WTC11 (cell line): ENCODE data around the gene SH3PXD2A. TPM values are rescaled to one million over a fixed set of nuclear protein-coding genes. Genes with fewer than 3 reads are reported as not detected.

Experiments used
- ATAC-seq: fragments of 200-7000 bp; cut with Tn5 transposase; 2 replicates; pipeline ENCODE4 v1.10.0; 2021; ENCODE audit warnings: mild to moderate bottlenecking, moderate library complexity
- CTCF ChIA-PET: fragments of 300-600 bp; sonication (Branson Sonifier 250); formaldehyde crosslinking; loops from one replicate; lab custom pipeline; 2021; ENCODE audit warnings: antibody characterized with exemption; lab: Charles Lee
- POLR2A ChIA-PET: fragments of 350-600 bp; sonication (Branson Sonifier 250); formaldehyde crosslinking; loops from one replicate; lab custom pipeline; 2021; ENCODE audit warnings: antibody characterized with exemption; lab: Charles Lee
- DNase-seq: peaks from one replicate; pipeline ENCODE4 v3.0.0; 2021; ENCODE audit warnings: low spot score
- H3K27ac Mint-ChIP-seq: 2 replicates; pipeline ENCODE4 v1.8.0; 2021; ENCODE audit warnings: mixed read lengths
- H3K27me3 Mint-ChIP-seq: 2 replicates; pipeline ENCODE4 v1.8.0; 2021; ENCODE audit warnings: low read depth, mild to moderate bottlenecking, moderate library complexity, mixed read lengths
- H3K36me3 Mint-ChIP-seq: 2 replicates; pipeline ENCODE4 v1.8.0; 2021; ENCODE audit warnings: mixed read lengths
- H3K4me1 Mint-ChIP-seq: 2 replicates; pipeline ENCODE4 v1.8.0; 2022; ENCODE audit warnings: mixed read lengths
- H3K4me3 Mint-ChIP-seq: 2 replicates; pipeline ENCODE4 v1.8.0; 2021; ENCODE audit warnings: mild to moderate bottlenecking, moderate library complexity, mixed read lengths
- H3K9me3 Mint-ChIP-seq: 2 replicates; pipeline ENCODE4 v1.8.0; 2021; ENCODE audit warnings: mixed read lengths
- ATF1 ChIP-seq: sonication (generic); formaldehyde crosslinking; IDR thresholded peaks from 2 replicates; pipeline ENCODE4 v1.8.1; 2023; ENCODE audit warnings: mild to moderate bottlenecking, moderate library complexity, missing genetic modification reagents
- CREB1 ChIP-seq: sonication (generic); formaldehyde crosslinking; IDR thresholded peaks from 2 replicates; pipeline ENCODE4 v1.8.0; 2023; ENCODE audit warnings: mild to moderate bottlenecking, missing genetic modification reagents
- JAZF1 ChIP-seq: fragments of 250-450 bp; sonication (Bioruptor Pico); IDR thresholded peaks from 2 replicates; pipeline ENCODE4 v1.9.0; 2021; ENCODE audit warnings: moderate library complexity, mild to moderate bottlenecking, inconsistent platforms
- OVOL2 ChIP-seq: fragments of 250-450 bp; sonication (Bioruptor Pico); IDR thresholded peaks from 2 replicates; pipeline ENCODE4 v1.9.0; 2021; ENCODE audit warnings: mild to moderate bottlenecking, borderline replicate concordance
- PRDM15 ChIP-seq: sonication (generic); formaldehyde crosslinking; IDR thresholded peaks from 2 replicates; pipeline ENCODE4 v1.8.0; 2022; ENCODE audit warnings: missing genetic modification reagents
- PRRX2 ChIP-seq: fragments of 250-450 bp; sonication (Bioruptor Pico); IDR thresholded peaks from 2 replicates; pipeline ENCODE4 v1.8.0; 2021; ENCODE audit warnings: mild to moderate bottlenecking
- SOX15 ChIP-seq: fragments of 250-450 bp; sonication (Bioruptor Pico); IDR thresholded peaks from 2 replicates; pipeline ENCODE4 v1.9.0; 2021; ENCODE audit warnings: mild to moderate bottlenecking
- TEAD4 ChIP-seq: sonication (generic); formaldehyde crosslinking; IDR thresholded peaks from 2 replicates; pipeline ENCODE4 v1.8.0; 2022; ENCODE audit warnings: mild to moderate bottlenecking, missing genetic modification reagents
- ZBTB21 ChIP-seq: sonication (generic); formaldehyde crosslinking; IDR thresholded peaks from 2 replicates; pipeline ENCODE4 v1.8.1; 2023; ENCODE audit warnings: mild to moderate bottlenecking, missing genetic modification reagents, borderline replicate concordance
- ZBTB43 ChIP-seq: sonication (generic); formaldehyde crosslinking; IDR thresholded peaks from 2 replicates; pipeline ENCODE4 v1.8.1; 2023; ENCODE audit warnings: mild to moderate bottlenecking, missing genetic modification reagents
- ZNF219 ChIP-seq: sonication (generic); formaldehyde crosslinking; IDR thresholded peaks from 2 replicates; pipeline ENCODE4 v1.8.0; 2023; ENCODE audit warnings: missing genetic modification reagents, mild to moderate bottlenecking, borderline replicate concordance
- ZNF232 ChIP-seq: sonication (generic); formaldehyde crosslinking; IDR thresholded peaks from 2 replicates; pipeline ENCODE4 v1.8.0; 2022; ENCODE audit warnings: mild to moderate bottlenecking, missing genetic modification reagents
- ZNF317 ChIP-seq: sonication (generic); formaldehyde crosslinking; IDR thresholded peaks from 2 replicates; pipeline ENCODE4 v1.8.1; 2023; ENCODE audit warnings: low read depth, mild to moderate bottlenecking, moderate library complexity, missing genetic modification reagents, borderline replicate concordance
- ZNF396 ChIP-seq: fragments of 250-450 bp; sonication (Bioruptor Pico); IDR thresholded peaks from 2 replicates; pipeline ENCODE4 v1.8.0; 2021; ENCODE audit warnings: mild to moderate bottlenecking, moderate library complexity, borderline replicate concordance
- ZNF512 ChIP-seq: sonication (generic); formaldehyde crosslinking; IDR thresholded peaks from 2 replicates; pipeline ENCODE4 v1.8.1; 2022; ENCODE audit warnings: missing genetic modification reagents, borderline replicate concordance
- ZNF671 ChIP-seq: fragments of 250-450 bp; sonication (Bioruptor Pico); IDR thresholded peaks from 2 replicates; pipeline ENCODE4 v1.8.0; 2021; ENCODE audit warnings: mild to moderate bottlenecking
- total RNA-seq: library from RNA; stranded (reverse); gene quantifications from 3 replicates; pipeline ENCODE4 v1.2.3, GENCODE V29; 2021
- TF ChIP-seq, protein P1 (sequence below): fragments of 250-450 bp; sonication (Bioruptor Pico); IDR thresholded peaks from 2 replicates; pipeline ENCODE4 v2.1.2; 2022; ENCODE audit warnings: mild to moderate bottlenecking, moderate library complexity
- TF ChIP-seq, protein P2 (sequence below): fragments of 250-450 bp; sonication (Bioruptor Pico); IDR thresholded peaks from 2 replicates; pipeline ENCODE4 v1.9.0; 2021; ENCODE audit warnings: mild to moderate bottlenecking
- TF ChIP-seq, protein P3 (sequence below): fragments of 200-600 bp; IDR thresholded peaks from 2 replicates; pipeline ENCODE4 v1.8.0; 2022; ENCODE audit warnings: antibody characterized with exemption

The SH3PXD2A gene
- total RNA-seq, 1 experiment from 2014 or later, result 15.7 TPM

DNA sequence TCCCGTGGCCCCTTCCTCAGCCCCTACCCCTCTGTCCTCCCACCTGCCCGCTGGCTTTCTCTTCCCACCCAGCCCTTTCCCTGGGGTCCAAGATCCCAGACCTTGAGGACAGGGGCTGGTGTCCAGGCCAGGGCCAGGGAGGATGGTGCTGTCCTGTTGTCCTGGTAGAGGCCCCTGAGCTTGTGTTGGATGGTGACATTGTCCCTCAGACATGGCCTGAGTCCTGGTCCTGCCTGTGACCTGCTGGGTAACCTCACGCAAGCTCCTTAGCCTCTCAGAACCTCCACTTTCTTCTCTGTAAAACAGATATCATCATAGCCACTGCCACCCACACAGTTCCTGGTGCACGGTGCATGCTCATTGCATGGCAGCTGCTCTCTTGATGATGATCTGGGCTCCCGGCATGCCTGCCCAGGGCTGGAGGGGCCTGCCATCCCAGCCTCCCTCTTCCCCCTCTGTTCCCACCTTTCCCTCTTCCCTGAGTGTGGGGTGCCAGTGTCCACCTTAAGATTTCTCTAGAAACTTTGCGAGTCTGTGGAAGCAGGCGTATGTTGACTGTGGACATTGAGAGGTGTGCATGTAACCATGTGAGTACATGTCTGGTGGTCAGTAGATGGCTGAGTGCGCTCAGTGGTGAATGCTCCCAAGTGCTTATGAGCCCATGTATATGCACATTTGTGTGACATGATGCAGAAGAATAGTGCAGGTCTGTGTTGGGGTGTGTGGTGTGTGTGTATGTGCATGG lies 301.5 kb downstream of the SH3PXD2A start:
- DNase-seq, result no peak
- ATAC-seq, result no peak
- Mint-ChIP-seq H3K4me3 (no peak overlapping the region), H3K27ac (no peak overlapping the region), H3K36me3 (no peaks in the 10 kb centered on the region), H3K27me3 (peaks cover 26% of the 10 kb centered on the region), H3K9me3 (no peaks in the 10 kb centered on the region), H3K4me1 (0 out of 2 replicates have a peak, but pooled peaks cover 3% of the 10 kb centered on the region)
- POLR2A ChIA-PET, result no interaction called here
- no peak for TF ChIP-seq ATF1 (CRISPR knock-in tag)
- CTCF ChIA-PET, result interaction anchor here (0.9 to 2.7 kb wide), 5 partner anchors 11 to 132 kb away, joined by 3 to 21 read pairs (median 8); no protein-coding TSS in a partner anchor

GRCh38 chr10:103552856-103553742 lies 302.3 kb downstream of the SH3PXD2A start:
- no peak for ATAC-seq
- Mint-ChIP-seq H3K4me3 (no peak overlapping the region), H3K4me1 (0 out of 2 replicates have a peak, but pooled peaks cover 3% of the 10 kb centered on the region), H3K27ac (no peak overlapping the region), H3K9me3 (no peaks in the 10 kb centered on the region), H3K36me3 (no peaks in the 10 kb centered on the region), H3K27me3 (peaks cover 26% of the 10 kb centered on the region)
- DNase-seq, result no peak
- POLR2A ChIA-PET, result no interaction called here
- TF ChIP-seq JAZF1 (CRISPR knock-in tag) (no peak), ZNF232 (CRISPR knock-in tag) (no peak), ZNF317 (CRISPR knock-in tag) (no peak), ZNF671 (no peak), PRDM15 (no peak), PRRX2 (no peak), ZNF219 (CRISPR knock-in tag) (no peak), SOX15 (CRISPR knock-in tag) (no peak), ZBTB21 (CRISPR knock-in tag) (no peak), TEAD4 (CRISPR knock-in tag) (no peak), CREB1 (CRISPR knock-in tag) (no peak), OVOL2 (no peak), ZNF512 (CRISPR knock-in tag) (no peak), ZBTB43 (CRISPR knock-in tag) (no peak), ZNF396 (CRISPR knock-in tag) (no peak)
- TF ChIP-seq, protein P1, sequence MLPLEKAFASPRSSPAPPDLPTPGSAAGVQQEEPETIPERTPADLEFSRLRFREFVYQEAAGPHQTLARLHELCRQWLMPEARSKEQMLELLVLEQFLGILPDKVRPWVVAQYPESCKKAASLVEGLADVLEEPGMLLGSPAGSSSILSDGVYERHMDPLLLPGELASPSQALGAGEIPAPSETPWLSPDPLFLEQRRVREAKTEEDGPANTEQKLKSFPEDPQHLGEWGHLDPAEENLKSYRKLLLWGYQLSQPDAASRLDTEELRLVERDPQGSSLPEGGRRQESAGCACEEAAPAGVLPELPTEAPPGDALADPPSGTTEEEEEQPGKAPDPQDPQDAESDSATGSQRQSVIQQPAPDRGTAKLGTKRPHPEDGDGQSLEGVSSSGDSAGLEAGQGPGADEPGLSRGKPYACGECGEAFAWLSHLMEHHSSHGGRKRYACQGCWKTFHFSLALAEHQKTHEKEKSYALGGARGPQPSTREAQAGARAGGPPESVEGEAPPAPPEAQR (CRISPR knock-in tag), result no peak
- TF ChIP-seq, protein P2, sequence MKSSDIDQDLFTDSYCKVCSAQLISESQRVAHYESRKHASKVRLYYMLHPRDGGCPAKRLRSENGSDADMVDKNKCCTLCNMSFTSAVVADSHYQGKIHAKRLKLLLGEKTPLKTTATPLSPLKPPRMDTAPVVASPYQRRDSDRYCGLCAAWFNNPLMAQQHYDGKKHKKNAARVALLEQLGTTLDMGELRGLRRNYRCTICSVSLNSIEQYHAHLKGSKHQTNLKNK (CRISPR knock-in tag), result no peak
- TF ChIP-seq, protein P3, sequence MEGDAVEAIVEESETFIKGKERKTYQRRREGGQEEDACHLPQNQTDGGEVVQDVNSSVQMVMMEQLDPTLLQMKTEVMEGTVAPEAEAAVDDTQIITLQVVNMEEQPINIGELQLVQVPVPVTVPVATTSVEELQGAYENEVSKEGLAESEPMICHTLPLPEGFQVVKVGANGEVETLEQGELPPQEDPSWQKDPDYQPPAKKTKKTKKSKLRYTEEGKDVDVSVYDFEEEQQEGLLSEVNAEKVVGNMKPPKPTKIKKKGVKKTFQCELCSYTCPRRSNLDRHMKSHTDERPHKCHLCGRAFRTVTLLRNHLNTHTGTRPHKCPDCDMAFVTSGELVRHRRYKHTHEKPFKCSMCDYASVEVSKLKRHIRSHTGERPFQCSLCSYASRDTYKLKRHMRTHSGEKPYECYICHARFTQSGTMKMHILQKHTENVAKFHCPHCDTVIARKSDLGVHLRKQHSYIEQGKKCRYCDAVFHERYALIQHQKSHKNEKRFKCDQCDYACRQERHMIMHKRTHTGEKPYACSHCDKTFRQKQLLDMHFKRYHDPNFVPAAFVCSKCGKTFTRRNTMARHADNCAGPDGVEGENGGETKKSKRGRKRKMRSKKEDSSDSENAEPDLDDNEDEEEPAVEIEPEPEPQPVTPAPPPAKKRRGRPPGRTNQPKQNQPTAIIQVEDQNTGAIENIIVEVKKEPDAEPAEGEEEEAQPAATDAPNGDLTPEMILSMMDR, result no peak
- CTCF ChIA-PET, result interaction anchor here (0.6 to 2.7 kb wide), 5 partner anchors 10 to 67 kb away, joined by 3 to 21 read pairs (median 3); no protein-coding TSS in a partner anchor
